NCI-H2227 (cell line): Measurements from ENCODE around the gene UNC93B1.
"Not testable (repeated sequence)": the region's sequence is repeated elsewhere in the genome, so short reads cannot be mapped to it uniquely, and the experiment has no call there.

ENCODE experiments used
- DNase-seq: peaks from one replicate; lab custom pipeline; 2025; ENCODE audit not compliant: unreplicated experiment; lab: John Stamatoyannopoulos, UW

UNC93B1 gene

DNA sequence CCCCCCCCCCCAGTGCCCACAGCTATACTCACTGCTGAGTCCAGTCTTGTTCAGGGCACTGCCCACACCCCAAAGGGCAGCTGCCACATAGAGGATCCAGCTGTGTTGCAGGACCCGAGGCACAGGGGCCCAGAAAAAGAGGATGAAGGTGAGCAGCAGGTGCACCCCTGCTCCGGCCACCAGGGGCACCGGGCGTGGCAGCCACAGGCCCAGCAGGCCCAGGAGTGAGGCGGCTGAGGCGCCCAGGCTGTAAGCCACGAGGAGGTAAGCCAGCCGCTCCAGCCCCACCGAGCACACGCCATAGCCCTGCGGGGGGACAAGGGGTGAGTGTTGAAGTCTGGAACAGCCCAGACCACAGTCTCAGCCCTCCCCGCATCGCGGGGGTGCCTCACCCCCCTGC, 8.3 kb downstream of the UNC93B1 start:
- not testable (repeated sequence) for DNase-seq

GRCh38 chr11:67995129-67995528, 8.8 kb downstream of the UNC93B1 start:
- DNase-seq = not testable (repeated sequence)

DNA sequence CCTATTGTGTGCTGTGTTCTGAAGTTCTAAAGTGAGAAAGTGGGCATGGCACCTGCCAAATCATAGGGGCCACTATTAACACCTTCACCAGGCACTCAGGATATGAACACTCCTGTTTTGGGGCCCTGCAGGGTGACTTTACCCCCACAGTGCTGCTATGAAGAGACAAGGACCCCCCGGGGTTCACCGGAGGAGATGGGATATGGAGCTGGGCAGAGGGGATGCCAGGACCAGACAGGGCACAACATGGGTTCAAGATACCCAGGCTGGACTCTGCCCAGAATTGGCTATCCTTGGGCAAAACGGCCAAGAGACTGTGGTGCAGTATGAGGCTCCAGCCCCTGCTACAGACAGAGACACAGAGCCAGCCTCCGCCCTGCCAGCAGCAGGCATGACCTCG, 9.5 kb downstream of the UNC93B1 start:
- DNase-seq = not testable (repeated sequence)

DNA sequence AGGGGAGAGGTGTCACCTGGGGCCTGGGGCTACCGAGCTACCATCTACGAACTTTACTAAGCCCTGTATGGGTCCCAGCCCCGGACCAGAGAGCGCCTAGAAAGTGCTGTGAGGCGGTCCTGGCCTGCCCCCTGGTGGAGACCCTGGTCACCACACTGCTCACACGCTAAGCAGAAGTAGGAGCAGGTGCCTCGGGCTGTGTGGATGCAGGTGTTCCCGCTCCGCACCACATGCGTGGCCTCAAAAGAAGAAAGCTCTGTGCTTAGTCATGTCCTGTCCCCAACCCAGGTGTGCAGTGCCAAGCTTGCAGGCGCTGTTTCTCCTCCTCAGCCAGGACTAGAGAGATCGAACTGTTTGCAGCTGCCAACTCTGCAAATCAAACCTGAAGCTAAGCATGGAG, 10.1 kb downstream of the UNC93B1 start:
- DNase-seq = not testable (repeated sequence)

- DNase-seq = not testable (repeated sequence)
These were observed 12.4 kb downstream of the UNC93B1 start for GRCh38 chr11:67991347-67992121.

DNA sequence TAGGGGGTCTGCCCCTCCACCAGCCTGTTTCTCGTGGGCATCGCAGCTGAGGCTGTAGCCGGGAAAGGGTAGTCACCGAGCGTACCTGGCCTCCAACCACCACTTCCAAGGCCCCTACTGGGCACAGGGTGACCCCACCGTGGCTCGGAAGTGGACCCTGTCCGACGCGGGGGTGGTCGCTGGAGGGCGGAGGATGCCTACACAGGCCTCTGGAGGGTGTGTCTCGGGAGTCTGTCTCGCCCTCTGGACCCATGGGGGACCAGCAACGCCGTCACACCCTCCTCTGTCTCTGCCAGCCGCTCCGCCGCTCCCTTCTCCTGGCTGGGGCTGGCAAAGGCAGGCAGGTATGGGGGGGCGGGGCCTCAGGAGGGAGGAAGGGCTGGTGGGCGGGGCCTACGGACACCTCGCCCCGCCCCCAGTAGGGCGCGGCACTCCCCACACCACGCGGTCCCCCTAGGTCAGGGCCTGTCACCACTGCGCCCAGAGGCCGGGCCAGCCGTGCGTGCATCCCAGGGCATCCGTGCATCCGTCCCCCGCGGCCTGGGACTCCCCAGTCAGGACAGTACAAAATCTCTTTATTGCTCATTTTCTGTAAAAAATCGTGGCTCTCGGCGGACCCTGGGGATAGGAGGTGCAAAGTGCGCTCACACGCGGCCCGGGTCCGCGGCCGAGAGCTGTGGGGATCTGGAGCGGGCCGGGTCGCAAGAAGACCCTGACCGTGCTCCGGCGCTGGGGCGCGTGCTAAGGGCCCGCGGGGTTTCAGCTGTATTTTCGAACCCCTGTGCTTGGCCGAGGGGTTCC, 13.2 kb downstream of the UNC93B1 start:
- not testable (repeated sequence) for DNase-seq

GRCh38 chr11:67985302-67985701, 18.6 kb downstream of the UNC93B1 start:
- not testable (repeated sequence) for DNase-seq

DNA sequence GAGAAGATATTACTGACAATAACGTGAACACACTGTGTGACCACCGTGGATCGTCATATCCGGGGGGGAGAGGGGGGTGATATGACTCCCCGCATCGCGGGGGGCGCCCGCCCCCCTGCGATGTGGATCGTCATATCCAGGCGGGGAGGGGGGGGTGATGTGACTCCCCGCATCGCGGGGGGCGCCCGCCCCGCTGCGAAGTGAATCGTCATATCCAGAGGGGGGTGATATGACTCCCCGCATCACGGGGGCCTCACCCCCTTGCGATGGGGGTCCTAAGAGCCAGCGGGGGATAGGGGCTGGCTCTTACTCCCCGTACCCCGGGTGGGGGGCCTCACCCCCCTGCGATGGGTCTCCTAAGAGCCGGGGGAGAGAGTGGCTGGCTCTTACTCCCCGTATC, 19.9 kb downstream of the UNC93B1 start:
- no peak for DNase-seq

GRCh38 chr11:67982255-67982857, 21.5 kb downstream of the UNC93B1 start:
- not testable (repeated sequence) for DNase-seq

GRCh38 chr11:67981226-67981625, 22.7 kb downstream of the UNC93B1 start:
- DNase-seq = not testable (repeated sequence)

DNA sequence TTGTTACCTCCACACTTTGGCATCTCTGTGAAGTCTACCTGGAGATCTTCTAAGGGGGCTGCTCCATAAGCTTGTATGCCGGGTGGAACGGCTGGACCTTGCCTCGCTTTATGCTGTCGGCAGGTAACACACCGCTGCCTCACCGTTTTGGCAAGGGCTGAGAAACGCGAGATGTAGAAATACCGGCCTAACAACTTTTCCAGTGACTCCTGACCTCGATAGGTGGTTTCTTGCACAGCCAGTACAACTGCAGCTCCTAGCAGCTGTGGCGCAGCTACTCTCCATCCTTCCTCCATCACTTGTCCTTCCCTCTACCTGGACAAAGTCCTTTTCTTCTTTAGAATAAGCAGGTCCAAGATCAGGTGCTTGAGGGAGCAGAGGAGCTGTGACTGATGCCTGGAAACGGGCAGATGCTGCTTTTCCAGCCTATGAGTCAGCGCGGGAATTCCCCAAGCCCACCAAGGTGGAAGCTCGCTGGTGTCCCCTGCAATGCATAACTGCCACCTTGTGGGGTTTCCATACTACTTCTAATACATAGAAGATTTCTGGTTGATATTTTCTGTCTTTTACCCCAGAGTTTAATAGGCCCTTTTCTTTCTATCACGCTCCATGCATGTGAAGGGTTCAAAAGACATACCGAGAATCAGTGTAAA, 25.0 kb downstream of the UNC93B1 start:
- DNase-seq = not testable (repeated sequence)

- DNase-seq = not testable (repeated sequence)
These were observed 29.2 kb downstream of the UNC93B1 start for GRCh38 chr11:67974746-67975145.

DNA sequence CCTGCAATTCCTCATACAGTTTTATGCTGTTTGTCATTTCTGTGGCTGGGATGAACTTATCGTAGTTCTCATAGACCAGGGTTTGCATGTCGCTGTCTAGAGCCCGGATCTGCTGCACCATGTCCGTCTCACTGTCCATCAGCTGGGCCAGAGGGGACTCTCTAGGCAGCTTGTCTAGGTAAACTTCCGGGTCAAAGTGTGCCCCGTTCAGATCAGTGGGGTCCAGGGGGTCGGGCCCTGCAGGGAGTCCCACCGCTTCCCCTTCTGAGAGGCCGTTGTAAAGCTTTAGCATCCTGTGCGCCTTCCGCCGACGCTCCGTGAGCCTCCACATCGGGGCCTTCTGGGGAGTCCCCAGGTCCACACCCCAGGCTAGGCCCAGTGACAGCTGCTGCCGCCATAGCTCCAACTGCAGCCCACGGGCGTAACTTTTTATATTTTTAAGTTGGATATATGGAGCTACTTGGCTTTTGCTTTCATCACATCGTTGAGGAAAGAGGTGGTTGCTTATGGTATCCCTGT, 38.0 kb downstream of the UNC93B1 start:
- DNase-seq = not testable (repeated sequence)

- not testable (repeated sequence) for DNase-seq
These were observed 39.2 kb downstream of the UNC93B1 start for GRCh38 chr11:67964746-67965145.

DNA sequence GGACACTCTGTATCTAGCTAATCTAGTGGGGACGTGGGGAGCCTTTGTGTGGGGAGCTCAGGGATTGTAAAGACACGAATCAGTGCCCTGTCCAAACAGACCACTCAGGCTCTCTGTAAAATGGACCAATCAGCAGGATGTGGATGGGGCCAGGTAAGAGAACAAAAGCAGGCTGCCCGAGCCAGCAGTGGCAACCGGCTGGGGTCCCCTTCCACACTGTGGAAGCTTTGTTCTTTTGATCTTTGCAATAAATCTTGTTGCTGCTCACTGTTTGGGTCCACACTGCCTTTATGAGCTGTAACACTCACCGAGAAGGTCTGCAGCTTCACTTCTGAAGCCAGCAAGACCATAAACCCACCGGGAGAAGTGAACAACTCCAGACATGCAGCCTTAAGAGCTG, 40.0 kb downstream of the UNC93B1 start:
- not testable (repeated sequence) for DNase-seq

GRCh38 chr11:67963217-67963616, 40.7 kb downstream of the UNC93B1 start:
- DNase-seq = not testable (repeated sequence)

DNA sequence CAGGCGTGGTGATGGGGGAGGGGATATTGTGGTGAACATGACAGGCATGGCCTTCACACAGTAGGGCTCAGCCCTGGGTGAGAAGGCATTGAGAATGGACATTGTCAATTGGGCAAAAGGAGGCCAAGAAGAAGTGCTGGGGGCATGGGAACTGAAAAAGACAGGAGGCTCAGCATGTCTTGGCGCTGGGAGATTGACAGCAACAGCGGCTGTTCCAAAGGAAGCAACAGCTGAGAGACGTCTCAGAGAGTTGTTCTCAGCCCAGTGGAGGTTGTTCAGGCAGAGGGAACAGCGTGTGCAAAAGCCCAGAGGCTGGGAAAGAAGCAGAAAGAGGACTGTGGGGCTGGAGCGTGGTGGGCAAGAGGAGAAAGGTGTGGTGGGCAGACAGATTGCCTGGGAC, 47.7 kb downstream of the UNC93B1 start:
- DNase-seq = not testable (repeated sequence)

DNA sequence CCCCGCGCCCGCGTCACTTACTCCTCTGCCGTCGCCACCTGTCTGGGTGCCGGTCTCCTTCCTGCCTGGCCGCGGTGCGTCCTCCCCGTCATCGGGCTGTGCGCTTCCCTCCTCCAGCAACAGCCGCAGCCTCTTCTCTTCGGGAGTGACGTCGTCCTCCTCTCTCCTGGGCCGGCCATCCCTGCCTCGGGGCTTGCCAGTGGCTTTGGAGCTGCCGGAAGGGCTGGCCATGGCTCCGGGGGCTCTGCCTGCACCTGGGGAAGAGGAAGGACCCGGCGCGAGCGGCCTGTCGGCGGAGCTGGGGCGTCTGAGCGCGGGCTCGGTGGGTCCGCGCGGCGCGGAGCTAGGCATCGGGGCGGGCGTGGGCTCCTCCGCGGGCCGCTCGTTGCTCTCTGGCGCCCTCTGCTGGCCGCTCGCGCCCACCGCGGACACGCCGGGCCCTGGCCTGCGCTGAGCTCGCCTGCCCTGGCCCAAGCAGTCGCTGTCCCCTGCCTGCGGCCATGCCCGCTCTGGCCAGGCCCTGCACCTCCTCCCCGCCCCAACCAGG, 48.4 kb downstream of the UNC93B1 start:
- peak; percentile 77 for DNase-seq

DNA sequence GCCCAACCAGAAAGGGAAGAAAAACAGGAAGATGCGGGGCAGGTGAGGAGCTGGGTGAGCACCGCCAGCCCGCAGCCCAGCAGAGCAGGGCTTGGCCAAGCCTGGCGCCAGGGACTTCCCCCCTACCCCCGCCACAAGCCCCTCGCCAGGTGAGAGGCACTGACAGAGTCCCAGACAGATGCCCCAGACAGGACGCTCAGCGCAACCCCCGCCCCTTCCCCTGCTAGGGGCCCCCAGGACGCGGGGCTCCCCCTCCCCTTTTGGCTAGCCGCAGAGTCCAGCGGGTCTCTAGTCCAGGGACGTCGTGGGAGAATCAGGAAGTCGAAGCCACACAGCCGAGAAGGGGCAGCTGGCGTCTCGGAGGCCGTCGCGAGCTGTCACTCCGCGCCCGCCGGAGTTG, 48.9 kb downstream of the UNC93B1 start:
- not testable (repeated sequence) for DNase-seq

- not testable (repeated sequence) for DNase-seq
These were observed 49.6 kb downstream of the UNC93B1 start for GRCh38 chr11:67954251-67954650.

- DNase-seq = not testable (repeated sequence)
These were observed 53.2 kb downstream of the UNC93B1 start for GRCh38 chr11:67950705-67951104.
